IPS-NIHi7 (cell line): Measurements from ENCODE around the gene BMAL2.

Experiments used
- DNase-seq: peaks from one replicate; pipeline ENCODE4 v3.0.0; 2012; ENCODE audit warnings: mixed read lengths; ENCODE audit errors: extremely low spot score

The BMAL2 gene

GRCh38 chr12:27324530-27324929, 8.1 kb upstream of the BMAL2 start:
- DNase-seq: no peak

DNA sequence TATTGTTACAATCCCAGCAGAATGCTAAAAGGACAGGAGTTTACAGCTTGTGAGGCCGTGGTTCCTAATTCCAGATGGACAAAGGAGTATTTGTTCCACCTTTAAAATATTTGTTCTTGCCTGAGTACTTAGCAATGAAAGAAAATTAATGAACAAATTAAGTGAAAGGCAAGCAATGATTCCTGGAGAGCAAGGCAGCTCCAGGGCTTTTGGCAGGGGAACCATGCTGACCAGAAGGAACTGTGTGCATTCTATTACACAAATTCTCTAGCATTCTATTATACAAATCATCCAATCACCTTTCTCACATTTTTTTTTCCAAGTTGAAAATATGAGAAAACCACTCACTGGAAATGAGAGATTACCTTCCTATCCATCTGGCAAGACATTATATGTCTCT, 1.8 kb upstream of the BMAL2 start:
- no peak for DNase-seq

DNA sequence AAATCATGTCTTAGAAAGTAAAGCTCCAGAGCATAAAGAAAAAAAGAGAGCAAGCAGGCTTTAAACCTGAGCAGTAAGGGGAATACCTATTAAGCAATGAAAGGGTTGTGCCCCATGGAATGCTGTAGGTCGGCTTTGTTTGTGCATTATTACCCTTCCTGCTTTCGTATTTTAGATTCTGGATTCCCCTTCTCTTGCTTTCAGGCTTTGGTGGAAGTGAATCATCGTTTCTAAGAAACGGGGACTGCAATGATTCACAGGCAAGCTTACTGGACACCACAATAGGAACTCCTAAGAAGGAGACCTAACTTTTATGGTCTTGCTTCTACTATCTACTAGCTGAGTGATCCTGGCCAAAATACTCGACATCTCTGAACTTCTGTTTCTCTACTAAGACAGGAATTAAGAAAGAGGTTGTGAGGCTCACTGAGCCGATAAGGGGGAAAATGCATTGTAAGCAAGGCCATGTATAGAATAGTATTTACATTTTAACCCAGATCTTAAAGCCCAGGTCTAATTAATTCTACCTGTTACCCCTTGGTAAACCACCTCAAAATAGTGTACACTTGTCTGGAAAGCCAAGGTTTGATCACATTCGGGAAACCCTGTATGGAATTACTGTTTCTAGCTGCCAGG, 1.2 kb upstream of the BMAL2 start:
- no peak for DNase-seq

GRCh38 chr12:27331927-27332324, 710 bp upstream of the BMAL2 start:
- no peak for DNase-seq

DNA sequence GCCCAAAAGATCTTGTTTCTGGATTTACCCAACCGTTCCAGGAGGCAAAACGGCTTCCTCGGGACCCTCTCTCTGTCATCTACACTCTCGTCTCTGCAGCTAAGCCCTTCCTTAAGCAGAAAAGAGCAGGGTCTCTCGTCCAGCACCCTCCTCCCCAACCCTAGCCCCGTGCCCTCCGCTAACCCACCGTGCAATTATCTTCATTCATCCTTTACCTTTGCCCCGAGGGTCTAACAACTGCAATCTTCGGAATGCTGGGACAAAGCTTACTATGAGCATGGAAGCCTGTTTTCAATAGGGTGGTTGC, 276 bp upstream of the BMAL2 start:
- no peak for DNase-seq

- peak; percentile 22 for DNase-seq
Measured at GRCh38 chr12:27333403-27334009, 870 bp downstream of the BMAL2 start.

- no peak for DNase-seq
Measured at GRCh38 chr12:27334042-27334720, 1.5 kb downstream of the BMAL2 start.

- DNase-seq: no peak
Measured at GRCh38 chr12:27334721-27335082, 2.1 kb downstream of the BMAL2 start.

DNA sequence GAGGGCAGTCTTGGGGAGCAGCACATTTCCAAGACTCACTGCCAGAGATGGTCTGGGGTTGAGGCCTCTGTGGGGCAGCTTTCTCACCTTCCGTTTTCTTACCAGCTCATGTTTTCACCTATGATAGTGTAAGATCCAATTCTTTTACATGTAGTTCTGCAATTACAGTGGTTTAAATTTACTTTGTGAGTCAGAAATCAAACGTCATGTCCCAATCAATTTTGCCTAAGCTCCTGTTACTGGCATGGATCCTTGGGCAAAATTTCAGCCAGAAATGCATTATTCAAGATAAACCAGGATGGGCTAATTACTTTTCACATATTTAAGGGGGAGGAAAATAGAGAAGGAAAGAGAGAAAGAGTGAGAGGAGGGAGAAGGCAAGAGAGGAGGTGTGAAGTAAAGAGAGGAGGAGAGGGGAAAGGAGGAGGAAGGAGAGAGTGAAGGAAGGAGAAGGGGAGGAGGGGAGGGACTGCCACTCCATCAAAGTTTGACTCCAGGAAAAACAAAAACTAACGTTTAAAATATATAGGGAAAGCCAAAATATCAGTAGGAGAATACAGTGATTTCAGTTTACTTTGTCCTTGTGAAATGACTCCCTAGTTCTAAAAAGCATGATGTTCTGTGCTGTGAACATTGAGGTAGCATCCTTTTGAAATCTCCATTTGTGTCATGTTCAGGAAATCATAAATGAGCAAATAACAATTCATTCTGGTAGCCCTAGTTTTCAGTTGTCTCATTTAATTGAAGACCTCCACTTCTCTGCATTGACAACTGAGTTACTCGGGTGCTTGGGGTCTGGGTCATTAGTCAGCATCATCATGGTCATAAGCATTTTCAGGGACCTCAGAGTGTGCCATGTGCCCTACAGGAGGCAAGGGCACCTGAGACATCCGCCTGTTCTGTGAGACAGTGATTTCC, 3.0 kb downstream of the BMAL2 start:
- no peak for DNase-seq

DNA sequence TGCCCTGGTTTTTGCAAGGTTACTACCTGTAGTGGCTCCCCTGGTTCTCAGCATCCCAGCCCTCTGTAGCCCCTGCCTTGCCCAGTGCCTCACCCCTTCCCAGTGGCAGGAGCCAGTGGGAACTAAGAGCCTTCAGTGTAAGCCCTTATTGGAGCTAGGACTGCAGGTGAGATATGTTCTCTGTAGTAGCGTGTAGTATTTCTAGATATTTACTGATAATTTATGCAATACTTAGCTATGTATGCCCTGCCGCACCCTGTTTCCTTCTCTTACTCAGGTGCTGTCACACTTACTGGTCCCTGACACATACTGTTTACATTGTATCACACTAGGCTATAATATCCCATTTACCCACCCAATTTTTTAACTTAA, 3.6 kb downstream of the BMAL2 start:
- DNase-seq: no peak

DNA sequence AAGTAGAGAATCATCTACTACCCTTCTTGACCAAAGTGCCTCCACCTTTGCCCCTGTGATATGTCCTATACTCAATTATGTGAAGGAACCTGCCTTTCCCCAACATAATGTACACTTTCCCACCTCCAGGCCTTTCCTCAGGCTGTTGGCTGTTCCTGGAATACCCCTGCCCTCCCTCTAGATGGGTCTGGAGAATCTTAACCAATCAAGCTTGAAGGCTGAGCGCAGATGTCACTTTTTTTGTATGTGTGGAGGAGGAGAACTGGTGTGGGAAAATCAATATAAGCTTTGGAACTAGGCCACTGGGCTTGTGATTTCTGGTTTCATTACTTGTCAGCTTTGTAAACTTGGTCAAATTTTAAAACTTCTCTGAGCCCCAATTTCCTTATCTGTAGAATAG, 4.7 kb downstream of the BMAL2 start:
- no peak for DNase-seq

DNA sequence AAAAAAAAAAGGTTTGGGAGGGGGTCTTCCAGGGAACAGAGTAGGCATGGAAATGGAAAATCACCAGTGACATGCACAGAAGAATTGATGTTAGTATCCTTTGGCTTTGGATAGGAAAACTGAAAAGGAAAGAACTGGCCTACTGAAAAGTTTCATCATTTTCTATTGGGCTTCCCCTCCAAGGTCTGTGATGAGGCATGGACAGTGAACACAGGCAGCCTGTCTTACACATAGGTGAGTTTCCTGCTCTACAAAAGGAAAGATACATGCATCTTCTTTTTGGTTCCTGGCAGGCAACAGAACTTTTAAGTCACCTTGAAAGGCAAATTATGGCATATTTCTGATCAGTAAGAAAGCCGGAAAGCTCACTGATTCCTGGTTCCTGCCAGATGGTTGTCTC, 5.8 kb downstream of the BMAL2 start:
- no peak for DNase-seq

DNA sequence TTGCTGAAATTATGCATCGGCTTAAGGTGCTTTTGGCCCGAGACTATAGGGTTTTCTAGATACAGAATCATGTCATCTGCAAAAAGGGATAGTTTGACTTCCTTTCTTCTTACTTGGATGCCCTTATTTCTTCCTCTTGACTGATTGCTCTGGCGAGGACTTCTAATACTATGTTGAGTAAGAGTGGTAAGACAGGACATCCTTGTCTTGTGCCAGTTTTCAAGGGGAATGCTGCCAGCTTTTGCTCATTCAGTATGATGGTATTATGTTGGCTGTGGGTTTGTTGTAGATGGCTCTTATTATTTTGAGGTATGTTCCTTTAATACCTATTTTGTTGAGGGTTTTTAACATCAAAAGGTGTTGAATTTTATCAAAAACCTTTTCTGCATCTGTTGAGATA, 8.3 kb downstream of the BMAL2 start:
- no peak for DNase-seq

DNA sequence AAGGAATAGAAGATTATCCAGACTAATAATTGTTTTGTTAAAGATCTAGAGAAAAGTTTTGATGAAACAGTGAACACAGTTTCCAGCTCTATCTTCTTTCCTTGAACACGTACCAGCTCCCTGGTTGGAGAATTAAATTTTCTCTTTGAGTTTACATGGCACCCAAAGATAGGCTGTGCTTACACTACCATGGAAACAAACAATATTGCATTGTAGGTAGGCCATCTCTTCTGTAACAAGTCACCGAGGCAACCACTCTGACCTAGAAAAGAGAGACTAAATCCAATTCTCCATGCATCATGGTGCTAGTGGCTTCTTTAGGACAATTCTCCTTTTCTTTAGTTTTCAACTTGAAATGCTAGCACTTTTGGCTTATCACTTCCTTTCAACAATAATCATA, 9.9 kb downstream of the BMAL2 start:
- DNase-seq: no peak

DNA sequence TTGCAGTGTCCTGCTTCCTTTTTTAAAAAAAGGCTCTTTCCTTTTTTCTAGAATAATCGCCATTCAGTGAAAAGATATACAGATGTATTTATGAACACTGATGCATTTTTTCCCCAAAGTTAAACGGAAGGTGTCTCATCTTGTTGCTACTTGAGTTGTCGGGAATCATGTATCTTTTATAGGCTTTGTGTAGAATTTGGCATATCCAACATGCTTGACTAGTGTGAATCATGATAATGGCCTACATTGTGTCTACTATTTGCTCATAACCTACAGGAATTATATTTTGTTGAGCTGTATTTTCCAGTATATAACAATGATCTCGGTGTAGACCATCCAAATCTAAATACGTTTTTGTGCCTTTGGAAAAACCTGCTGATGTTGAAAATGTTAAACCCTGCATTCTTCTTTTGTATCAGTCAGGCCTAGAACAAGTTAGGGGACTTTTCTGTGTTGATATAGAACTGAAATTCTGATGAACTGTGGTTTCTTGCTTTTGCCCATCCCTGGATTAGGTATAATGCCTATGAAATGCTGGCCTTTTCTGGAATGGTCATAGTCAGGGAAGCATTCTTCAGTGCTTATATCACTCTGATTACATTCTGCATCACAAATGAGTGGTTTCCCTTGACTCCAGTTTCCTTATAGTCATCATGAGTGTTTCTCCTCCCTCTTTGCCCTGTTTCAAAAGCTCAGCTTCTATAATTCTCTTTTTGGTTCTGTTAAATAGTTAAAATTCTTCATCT, 10.8 kb downstream of the BMAL2 start:
- no peak for DNase-seq

GRCh38 chr12:27344246-27344645, 11.6 kb downstream of the BMAL2 start:
- DNase-seq: no peak

DNA sequence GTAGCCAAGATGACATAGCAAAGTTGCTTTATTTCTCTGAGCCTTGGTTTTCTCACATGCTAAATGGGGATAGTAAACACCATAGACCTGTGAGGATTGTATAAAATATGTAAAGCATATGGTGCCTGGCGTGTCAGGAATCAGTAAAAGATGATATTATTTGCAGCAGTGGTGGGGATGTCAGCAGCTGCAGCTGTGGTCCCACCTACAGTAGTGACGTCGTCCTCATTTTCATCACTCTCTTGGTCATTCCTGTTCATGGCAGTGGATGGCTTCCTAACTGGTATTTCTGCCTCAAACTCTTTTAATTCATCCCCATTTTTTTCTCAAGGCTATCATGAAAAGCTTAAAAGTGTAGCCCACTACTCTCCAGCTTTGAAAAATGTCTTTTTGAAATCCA, 12.1 kb downstream of the BMAL2 start:
- no peak for DNase-seq

- no peak for DNase-seq
Measured at GRCh38 chr12:27345376-27345775, 12.7 kb downstream of the BMAL2 start.

GRCh38 chr12:27347779-27348178, 15.1 kb downstream of the BMAL2 start:
- DNase-seq: no peak

DNA sequence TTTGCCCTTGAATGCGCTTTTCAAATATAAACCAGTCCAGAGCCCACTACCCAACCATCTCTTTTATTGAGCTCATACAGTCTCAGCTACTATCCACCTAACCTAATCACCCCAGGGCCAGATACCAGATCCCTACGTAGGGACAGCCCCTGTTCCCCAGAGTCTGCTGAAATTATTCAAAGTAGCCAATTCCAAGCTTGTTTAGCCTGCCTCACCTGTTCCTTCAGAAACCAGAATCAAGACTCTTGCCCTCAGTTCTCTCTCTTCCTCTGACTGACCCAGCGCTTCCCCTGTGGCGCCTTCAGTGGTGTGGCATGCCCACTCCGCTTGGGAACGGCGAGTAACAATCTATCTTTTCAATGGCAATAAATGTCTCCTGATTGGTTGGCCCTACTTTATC, 18.8 kb downstream of the BMAL2 start:
- DNase-seq: no peak

GRCh38 chr12:27355486-27355885, 22.9 kb downstream of the BMAL2 start:
- DNase-seq: no peak

DNA sequence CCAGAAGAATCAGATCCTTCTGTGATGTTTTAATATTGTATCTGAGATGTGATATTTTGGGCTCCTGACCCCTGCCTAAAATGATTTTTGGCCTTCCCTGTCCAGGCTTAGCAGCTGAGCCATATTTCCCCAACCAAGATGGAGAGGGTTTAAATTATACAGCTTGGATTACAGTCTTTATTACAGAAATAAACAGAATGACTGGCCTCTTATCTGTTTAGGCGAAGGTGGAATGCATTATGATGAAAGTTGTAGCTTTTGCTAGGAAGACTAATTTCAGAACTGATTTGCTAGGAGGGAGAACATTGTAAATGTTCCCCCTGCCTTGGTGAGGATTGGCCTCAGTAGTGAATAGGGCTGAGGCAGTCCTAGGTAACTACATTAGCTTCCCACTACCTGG, 23.3 kb downstream of the BMAL2 start:
- no peak for DNase-seq
